22Rv1 (cell line): Measurements from ENCODE around the gene ATG4B.

Experiments
- H3K27ac ChIP-seq: fragments of 450-650 bp; 2 replicates; pipeline ENCODE4 v1.5.1; 2017
- CTCF ChIP-seq: fragments of 450-650 bp; IDR thresholded peaks from 2 replicates; pipeline ENCODE4 v1.5.1; 2017; ENCODE audit warnings: mild to moderate bottlenecking
- ZFX ChIP-seq: fragments of 450-650 bp; IDR thresholded peaks from 2 replicates; pipeline ENCODE4 v1.6.1; 2017; ENCODE audit warnings: antibody characterized with exemption, borderline replicate concordance

ATG4B gene

GRCh38 chr2:241598061-241598460 is 39.4 kb upstream of the ATG4B start:
- no peak overlapping the region for H3K27ac ChIP-seq
- no peak for TF ChIP-seq ZFX
- no peak for TF ChIP-seq CTCF

GRCh38 chr2:241598487-241598886 is 39.0 kb upstream of the ATG4B start:
- TF ChIP-seq CTCF, result peak; percentile 54
- no peak for TF ChIP-seq ZFX
- H3K27ac ChIP-seq, result no peak overlapping the region

DNA sequence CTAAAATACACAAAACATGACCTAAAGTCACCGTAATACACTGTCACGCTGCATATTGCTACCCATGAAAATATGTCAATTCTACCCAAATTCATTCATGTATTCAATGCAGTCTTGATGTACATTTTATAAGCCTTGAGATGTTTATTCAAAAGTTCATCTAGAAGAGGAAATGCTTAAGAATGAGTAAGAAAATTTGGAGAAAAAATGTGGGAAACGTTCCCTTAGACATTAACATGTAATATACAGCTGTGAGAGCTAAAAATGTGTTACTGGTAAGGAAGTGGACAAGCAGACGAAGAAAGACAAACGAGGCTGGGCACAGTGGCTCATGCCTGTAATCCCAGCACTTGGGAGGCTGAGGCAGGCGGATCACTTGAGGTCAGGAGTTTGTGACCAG is 37.9 kb upstream of the ATG4B start:
- TF ChIP-seq ZFX (no peak), CTCF (no peak)
- no peak overlapping the region for H3K27ac ChIP-seq

DNA sequence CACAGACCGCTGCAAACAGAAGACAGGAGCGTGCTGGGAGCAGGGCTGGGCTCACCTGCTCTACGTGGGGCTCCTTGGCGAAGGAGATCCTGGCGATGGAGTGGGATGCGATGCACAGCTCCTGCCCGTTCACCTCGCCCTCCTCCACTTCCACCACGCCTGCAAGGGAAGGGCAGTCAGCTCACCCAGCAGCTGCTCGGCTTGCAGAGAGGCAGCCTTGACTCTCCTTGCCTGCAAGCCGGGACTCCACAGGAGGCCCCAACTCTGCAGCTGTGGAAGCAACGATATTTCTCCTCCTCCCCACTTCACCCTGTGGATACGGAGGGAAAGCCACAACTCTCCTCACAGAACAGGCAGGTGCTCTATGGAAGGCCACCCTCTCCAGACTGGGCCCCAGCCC is 35.7 kb upstream of the ATG4B start:
- TF ChIP-seq ZFX, result no peak
- no peak for TF ChIP-seq CTCF
- no peak overlapping the region for H3K27ac ChIP-seq

DNA sequence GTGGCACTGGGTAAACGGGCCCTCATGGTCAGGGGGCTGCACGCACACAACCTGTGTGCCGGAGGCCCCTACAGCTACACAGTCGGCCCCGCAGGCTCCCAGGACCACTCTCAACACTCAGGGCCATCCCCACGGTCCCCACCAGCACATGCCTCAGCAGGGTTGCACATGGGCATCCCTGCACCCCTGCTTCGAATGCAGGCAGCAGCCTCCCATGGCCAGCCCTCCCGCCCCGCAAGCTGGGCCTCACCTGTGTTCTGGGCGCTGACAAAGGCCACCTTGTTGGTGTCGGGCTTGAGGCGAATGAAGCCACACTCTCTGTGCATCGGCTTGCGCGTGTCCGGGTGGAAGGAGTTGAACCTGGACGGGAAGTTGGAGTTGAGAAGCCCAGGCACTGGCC is 34.8 kb upstream of the ATG4B start:
- TF ChIP-seq CTCF (no peak), ZFX (no peak)
- no peak overlapping the region for H3K27ac ChIP-seq

DNA sequence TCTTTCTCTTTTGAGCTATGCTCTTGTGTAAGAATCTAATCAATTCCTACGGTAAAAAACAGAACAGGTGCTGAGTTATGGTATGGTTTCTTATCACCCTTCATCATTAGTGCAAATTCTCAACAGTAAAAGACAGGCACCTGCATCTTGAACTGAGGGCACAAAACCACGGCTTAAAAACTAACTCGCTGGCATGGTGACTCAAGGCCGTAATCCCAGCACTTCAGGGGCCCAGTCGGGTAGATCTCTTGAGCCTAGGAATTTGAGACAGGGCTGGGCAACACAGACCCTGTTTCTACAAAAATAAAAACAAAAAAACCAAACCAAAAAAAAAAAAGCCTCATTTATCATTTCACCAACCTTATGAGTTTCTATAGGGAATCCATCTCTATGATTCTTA is 33.8 kb upstream of the ATG4B start:
- TF ChIP-seq ZFX (no peak), CTCF (no peak)
- no peak overlapping the region for H3K27ac ChIP-seq

GRCh38 chr2:241606186-241606585 is 31.3 kb upstream of the ATG4B start:
- no peak overlapping the region for H3K27ac ChIP-seq

More at GRCh38 chr2:241606186-241606585, 31.3 kb upstream of the ATG4B start:
- no peak for TF ChIP-seq ZFX
- TF ChIP-seq CTCF, result no peak
